Measurements from ENCODE around the gene CEP41. TPM values are rescaled to one million over a fixed set of nuclear protein-coding genes. Genes with fewer than 3 reads are reported as not detected.

Gene CEP41
- total and polyA plus RNA-seq, 10 of the 15 experiments (the other 5 are each of a cell fraction or from before 2014, with no cell fraction given) = 11.4 to 43.0 (median 24.7) TPM

DNA sequence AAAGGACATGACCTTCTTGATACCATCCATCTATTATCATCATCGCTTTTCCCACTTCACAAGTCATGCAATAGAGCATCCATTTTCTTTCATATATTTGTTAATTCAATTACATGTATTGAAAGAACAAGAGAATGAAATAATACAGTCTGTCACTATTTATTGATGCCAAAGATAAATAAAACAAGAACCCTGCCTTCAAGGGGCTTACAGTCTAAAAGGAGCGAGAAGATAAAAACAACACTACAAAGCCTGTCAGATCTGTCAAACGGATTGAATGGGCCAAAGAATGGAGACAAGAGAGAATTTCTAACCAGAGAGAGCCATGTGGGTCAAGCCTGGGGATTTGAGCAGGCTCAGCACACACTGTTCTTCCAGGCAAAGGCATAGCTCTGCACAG, 80.3 kb downstream of the CEP41 start (continued):
- TF ChIP-seq, protein P1, sequence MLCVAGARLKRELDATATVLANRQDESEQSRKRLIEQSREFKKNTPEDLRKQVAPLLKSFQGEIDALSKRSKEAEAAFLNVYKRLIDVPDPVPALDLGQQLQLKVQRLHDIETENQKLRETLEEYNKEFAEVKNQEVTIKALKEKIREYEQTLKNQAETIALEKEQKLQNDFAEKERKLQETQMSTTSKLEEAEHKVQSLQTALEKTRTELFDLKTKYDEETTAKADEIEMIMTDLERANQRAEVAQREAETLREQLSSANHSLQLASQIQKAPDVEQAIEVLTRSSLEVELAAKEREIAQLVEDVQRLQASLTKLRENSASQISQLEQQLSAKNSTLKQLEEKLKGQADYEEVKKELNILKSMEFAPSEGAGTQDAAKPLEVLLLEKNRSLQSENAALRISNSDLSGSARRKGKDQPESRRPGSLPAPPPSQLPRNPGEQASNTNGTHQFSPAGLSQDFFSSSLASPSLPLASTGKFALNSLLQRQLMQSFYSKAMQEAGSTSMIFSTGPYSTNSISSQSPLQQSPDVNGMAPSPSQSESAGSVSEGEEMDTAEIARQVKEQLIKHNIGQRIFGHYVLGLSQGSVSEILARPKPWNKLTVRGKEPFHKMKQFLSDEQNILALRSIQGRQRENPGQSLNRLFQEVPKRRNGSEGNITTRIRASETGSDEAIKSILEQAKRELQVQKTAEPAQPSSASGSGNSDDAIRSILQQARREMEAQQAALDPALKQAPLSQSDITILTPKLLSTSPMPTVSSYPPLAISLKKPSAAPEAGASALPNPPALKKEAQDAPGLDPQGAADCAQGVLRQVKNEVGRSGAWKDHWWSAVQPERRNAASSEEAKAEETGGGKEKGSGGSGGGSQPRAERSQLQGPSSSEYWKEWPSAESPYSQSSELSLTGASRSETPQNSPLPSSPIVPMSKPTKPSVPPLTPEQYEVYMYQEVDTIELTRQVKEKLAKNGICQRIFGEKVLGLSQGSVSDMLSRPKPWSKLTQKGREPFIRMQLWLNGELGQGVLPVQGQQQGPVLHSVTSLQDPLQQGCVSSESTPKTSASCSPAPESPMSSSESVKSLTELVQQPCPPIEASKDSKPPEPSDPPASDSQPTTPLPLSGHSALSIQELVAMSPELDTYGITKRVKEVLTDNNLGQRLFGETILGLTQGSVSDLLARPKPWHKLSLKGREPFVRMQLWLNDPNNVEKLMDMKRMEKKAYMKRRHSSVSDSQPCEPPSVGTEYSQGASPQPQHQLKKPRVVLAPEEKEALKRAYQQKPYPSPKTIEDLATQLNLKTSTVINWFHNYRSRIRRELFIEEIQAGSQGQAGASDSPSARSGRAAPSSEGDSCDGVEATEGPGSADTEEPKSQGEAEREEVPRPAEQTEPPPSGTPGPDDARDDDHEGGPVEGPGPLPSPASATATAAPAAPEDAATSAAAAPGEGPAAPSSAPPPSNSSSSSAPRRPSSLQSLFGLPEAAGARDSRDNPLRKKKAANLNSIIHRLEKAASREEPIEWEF (IDR thresholded peaks at IDR 0.05; ENCODE audit: insufficient replicate concordance, low read depth, low read length) = no peak
- TF ChIP-seq SMARCA5 (IDR thresholded peaks at IDR 0.05) = no peak
- TF ChIP-seq, protein P2, sequence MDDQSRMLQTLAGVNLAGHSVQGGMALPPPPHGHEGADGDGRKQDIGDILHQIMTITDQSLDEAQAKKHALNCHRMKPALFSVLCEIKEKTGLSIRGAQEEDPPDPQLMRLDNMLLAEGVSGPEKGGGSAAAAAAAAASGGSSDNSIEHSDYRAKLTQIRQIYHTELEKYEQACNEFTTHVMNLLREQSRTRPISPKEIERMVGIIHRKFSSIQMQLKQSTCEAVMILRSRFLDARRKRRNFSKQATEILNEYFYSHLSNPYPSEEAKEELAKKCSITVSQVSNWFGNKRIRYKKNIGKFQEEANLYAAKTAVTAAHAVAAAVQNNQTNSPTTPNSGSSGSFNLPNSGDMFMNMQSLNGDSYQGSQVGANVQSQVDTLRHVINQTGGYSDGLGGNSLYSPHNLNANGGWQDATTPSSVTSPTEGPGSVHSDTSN (IDR thresholded peaks at IDR 0.05; ENCODE audit: insufficient replicate concordance, low read depth, low read length) = no peak
- no peak for TF ChIP-seq NFXL1 (IDR thresholded peaks at IDR 0.05; ENCODE audit: borderline replicate concordance)
- no peak for TF ChIP-seq PML (IDR thresholded peaks at IDR 0.05; ENCODE audit: low read length)
- no peak for TF ChIP-seq CREM (IDR thresholded peaks at IDR 0.05; ENCODE audit: low read depth)

DNA sequence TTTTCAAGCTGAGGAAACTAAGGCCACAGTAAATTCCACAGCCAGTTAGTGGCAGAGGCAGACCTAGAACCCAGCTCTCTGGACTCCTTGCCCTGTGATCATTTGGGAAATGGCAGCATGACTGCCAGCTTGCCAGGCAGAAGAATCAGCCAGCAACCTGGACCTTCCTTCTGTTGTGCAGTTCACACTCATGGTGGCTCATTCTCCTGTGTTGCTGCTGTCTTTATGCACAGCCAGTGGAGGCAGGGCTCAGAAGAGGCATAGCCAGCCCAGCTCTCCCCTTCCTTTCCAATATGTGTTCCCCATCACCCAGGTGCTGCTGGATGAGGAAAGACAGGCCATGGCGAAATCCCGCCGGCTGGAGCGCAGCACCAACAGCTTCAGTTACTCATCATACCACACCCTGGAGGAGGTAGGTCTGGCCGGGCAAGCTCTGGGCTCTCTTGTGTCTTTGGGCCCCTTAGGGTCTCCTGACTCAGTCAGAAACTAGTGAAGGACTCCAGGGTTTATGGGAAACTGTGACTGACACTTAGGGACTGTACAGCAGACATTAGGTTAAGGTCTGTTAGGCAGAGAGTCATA, 81.4 kb downstream of the CEP41 start:
- Histone ChIP-seq H3K4me3 (no peak overlapping the region), H3K27ac (ENCODE audit: control insufficient read depth, insufficient read depth) (no peak overlapping the region), H4K20me1 (ENCODE audit: control insufficient read depth, insufficient read depth) (no peaks in the 10 kb centered on the region), H3K9me3 (replicated peaks; ENCODE audit: control insufficient read depth, insufficient read depth, low read length) (peaks cover 2% of the 10 kb centered on the region; the same call in 1 of the 3 replicates), H2AFZ (ENCODE audit: control insufficient read depth, low read depth, low read length) (no peak overlapping the region), H3K79me2 (ENCODE audit: control insufficient read depth, insufficient read depth, low read length) (no peaks in the 10 kb centered on the region), H3K9ac (ENCODE audit: control insufficient read depth, insufficient read depth, low read length) (no peak overlapping the region), H3K4me2 (ENCODE audit: control insufficient read depth, insufficient read depth) (no peak overlapping the region), H3K27me3 (replicated peaks in 1 of 2; ENCODE audit: control insufficient read depth in 2 of 2, insufficient read depth in 2 of 2, low read length in 1 of 2) (no peaks in the 10 kb centered on the region), H3K4me1 (ENCODE audit: control insufficient read depth, insufficient read depth, low read length) (no peaks in the 10 kb centered on the region), H3K36me3 (ENCODE audit: control insufficient read depth in 2 of 2, insufficient read depth in 2 of 2, low read length in 1 of 2) (no peaks in the 10 kb centered on the region)
- 2% methylated on average over 5 of the region's 5 CpGs for WGBS (ENCODE audit: insufficient coverage, insufficient replicate concordance, low lambda C conversion rate, missing lambda C conversion rate)
- no TSS peak for BruUV-seq (replicated peaks)
- ChIA-PET CTCF (no interaction called here), POLR2A (no interaction called here), RAD21 (ENCODE audit: unreplicated experiment) (no interaction called here), SMC1A (ENCODE audit: uncharacterized antibody, unreplicated experiment) (no interaction called here)
- DNase-seq (ENCODE audit: low read depth, low spot score) (no peak), ATAC-seq (no peak), FAIRE-seq (no peak)
- intact Hi-C loops (cut with micrococcal nuclease; ENCODE audit: unreplicated experiment) = no loop called here
- in situ Hi-C loops (cut with MboI) = no loop called here
- TF ChIP-seq SMAD1 (IDR thresholded peaks at IDR 0.05; ENCODE audit: low read depth, partially characterized antibody) (no peak), FOXM1 (IDR thresholded peaks at IDR 0.05; ENCODE audit: low read depth, low read length) (no peak), EP300 (IDR thresholded peaks at IDR 0.05; ENCODE audit: borderline replicate concordance in 1 of 2, control insufficient read depth in 1 of 2, low read depth in 2 of 2, low read length in 2 of 2) (no peak), POLR2AphosphoS2 (IDR thresholded peaks at IDR 0.05; ENCODE audit: low read depth, low read length) (no peak), PML (IDR thresholded peaks at IDR 0.05; ENCODE audit: low read length) (no peak)
- TF ChIP-seq, protein P3, sequence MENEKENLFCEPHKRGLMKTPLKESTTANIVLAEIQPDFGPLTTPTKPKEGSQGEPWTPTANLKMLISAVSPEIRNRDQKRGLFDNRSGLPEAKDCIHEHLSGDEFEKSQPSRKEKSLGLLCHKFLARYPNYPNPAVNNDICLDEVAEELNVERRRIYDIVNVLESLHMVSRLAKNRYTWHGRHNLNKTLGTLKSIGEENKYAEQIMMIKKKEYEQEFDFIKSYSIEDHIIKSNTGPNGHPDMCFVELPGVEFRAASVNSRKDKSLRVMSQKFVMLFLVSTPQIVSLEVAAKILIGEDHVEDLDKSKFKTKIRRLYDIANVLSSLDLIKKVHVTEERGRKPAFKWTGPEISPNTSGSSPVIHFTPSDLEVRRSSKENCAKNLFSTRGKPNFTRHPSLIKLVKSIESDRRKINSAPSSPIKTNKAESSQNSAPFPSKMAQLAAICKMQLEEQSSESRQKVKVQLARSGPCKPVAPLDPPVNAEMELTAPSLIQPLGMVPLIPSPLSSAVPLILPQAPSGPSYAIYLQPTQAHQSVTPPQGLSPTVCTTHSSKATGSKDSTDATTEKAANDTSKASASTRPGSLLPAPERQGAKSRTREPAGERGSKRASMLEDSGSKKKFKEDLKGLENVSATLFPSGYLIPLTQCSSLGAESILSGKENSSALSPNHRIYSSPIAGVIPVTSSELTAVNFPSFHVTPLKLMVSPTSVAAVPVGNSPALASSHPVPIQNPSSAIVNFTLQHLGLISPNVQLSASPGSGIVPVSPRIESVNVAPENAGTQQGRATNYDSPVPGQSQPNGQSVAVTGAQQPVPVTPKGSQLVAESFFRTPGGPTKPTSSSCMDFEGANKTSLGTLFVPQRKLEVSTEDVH (IDR thresholded peaks at IDR 0.05; ENCODE audit: low read depth, partially characterized antibody) = no peak
- TF ChIP-seq, protein P2 (IDR thresholded peaks at IDR 0.05; ENCODE audit: insufficient replicate concordance, low read depth, low read length) = no peak

All from GM12878 (cell line).